Neural cell (in vitro differentiated cells): ENCODE measurements around the gene UPF3A. TPM values are rescaled to one million over a fixed set of nuclear protein-coding genes. Genes with fewer than 3 reads are reported as not detected.
A peak's percentile ranks its signal among the peaks of the same experiment; 100 is the strongest.

Experiments used
- H2AFZ ChIP-seq: fragments of 200-600, 300-800 bp; sonication (generic), shearing (Covaris generic); 2 replicates; pipeline ENCODE4 v1.6.0; 2014; ENCODE audit warnings: low read depth, mild to moderate bottlenecking, antibody characterized with exemption, low read length, moderate library complexity
- H3F3A ChIP-seq: fragments of 200-600 bp; shearing (Covaris generic); 2 replicates; pipeline ENCODE4 v1.6.1; 2016; ENCODE audit warnings: mild to moderate bottlenecking, moderate library complexity, mixed read lengths, antibody characterized with exemption, low read length; ENCODE audit not compliant: insufficient read depth, poor library complexity, severe bottlenecking
- H3K27ac ChIP-seq: fragments of 200-600, 300-800 bp; sonication (generic), shearing (Covaris generic); 2 replicates; pipeline ENCODE4 v1.5.1; 2014; ENCODE audit warnings: mild to moderate bottlenecking, low read length, moderate library complexity
- H3K27me3 ChIP-seq: fragments of 300-800, 200-600 bp; sonication (generic), shearing (Covaris generic); 2 replicates; pipeline ENCODE4 v1.6.0; 2014; ENCODE audit warnings: mild to moderate bottlenecking, low read depth, low read length, moderate library complexity; ENCODE audit not compliant: insufficient read depth
- H3K36me3 ChIP-seq: fragments of 300-800, 200-600 bp; sonication (generic), shearing (Covaris generic); 2 replicates; pipeline ENCODE4 v1.5.1; 2014; ENCODE audit warnings: mild to moderate bottlenecking, antibody characterized with exemption, low read length, moderate library complexity; ENCODE audit not compliant: insufficient read depth
- H3K4me2 ChIP-seq: fragments of 300-800, 200-600 bp; sonication (generic), shearing (Covaris generic); 2 replicates; pipeline ENCODE4 v1.6.0; 2014; ENCODE audit warnings: mild to moderate bottlenecking, low read length
- H3K4me3 ChIP-seq: fragments of 300-800, 200-600 bp; sonication (generic), shearing (Covaris generic); 2 replicates; pipeline ENCODE4 v1.5.1; 2014; ENCODE audit warnings: mild to moderate bottlenecking, low read length, moderate library complexity
- H3K79me2 ChIP-seq: fragments of 200-600 bp; shearing (Covaris generic); replicated peaks from 2 replicates; pipeline ENCODE4 v1.6.0; 2014; ENCODE audit warnings: mild to moderate bottlenecking, low read length, moderate library complexity; ENCODE audit not compliant: insufficient read depth
- H3K9ac ChIP-seq: fragments of 300-800, 200-600 bp; sonication (generic), shearing (Covaris generic); 2 replicates; pipeline ENCODE4 v1.6.1; 2016; ENCODE audit warnings: mild to moderate bottlenecking, low read length, mixed read lengths
- H3K9me2 ChIP-seq: fragments of 200-600 bp; shearing (Covaris generic); 2 replicates; pipeline ENCODE4 v1.6.1; 2016; ENCODE audit warnings: mild to moderate bottlenecking, low read length, mixed read lengths; ENCODE audit not compliant: insufficient read depth
- H3K9me3 ChIP-seq: fragments of 200-600, 300-800 bp; sonication (generic), shearing (Covaris generic); 2 replicates; pipeline ENCODE4 v1.6.1; 2016; ENCODE audit warnings: mild to moderate bottlenecking, mixed run types, low read length, moderate library complexity, mixed read lengths
- H4K20me1 ChIP-seq: fragments of 200-600 bp; shearing (Covaris generic); 2 replicates; pipeline ENCODE4 v1.6.1; 2016; ENCODE audit warnings: mild to moderate bottlenecking, mixed run types; ENCODE audit not compliant: insufficient read depth
- EP300 ChIP-seq: fragments of 450-650 bp; conservative IDR thresholded peaks from 2 replicates; pipeline ENCODE4 v1.6.1; 2014; ENCODE audit warnings: antibody characterized with exemption, mild to moderate bottlenecking, moderate library complexity; ENCODE audit not compliant: poor library complexity, severe bottlenecking
- EZH2 ChIP-seq: fragments of 200-600, 300-800 bp; shearing (Covaris generic), sonication (generic); IDR thresholded peaks from 2 replicates; pipeline ENCODE4 v1.6.1; 2014; ENCODE audit warnings: antibody characterized with exemption, low read length, borderline replicate concordance, mild to moderate bottlenecking; ENCODE audit not compliant: insufficient read depth, poor library complexity, severe bottlenecking
- MXI1 ChIP-seq: fragments of 450-650 bp; conservative IDR thresholded peaks from 2 replicates; pipeline ENCODE4 v1.6.1; 2014; ENCODE audit warnings: antibody characterized with exemption, mild to moderate bottlenecking; ENCODE audit not compliant: poor library complexity, severe bottlenecking
- POLR2AphosphoS5 ChIP-seq: IDR thresholded peaks from 2 replicates; pipeline ENCODE4 v1.6.1; 2012
- RAD21 ChIP-seq: fragments of 450-650 bp; conservative IDR thresholded peaks from 2 replicates; pipeline ENCODE4 v1.6.1; 2014; ENCODE audit warnings: antibody characterized with exemption, mild to moderate bottlenecking, moderate library complexity
- REST ChIP-seq: IDR thresholded peaks from 2 replicates; pipeline ENCODE4 v1.6.1; 2012; ENCODE audit warnings: borderline replicate concordance
- SMC3 ChIP-seq: fragments of 450-650 bp; conservative IDR thresholded peaks from 2 replicates; pipeline ENCODE4 v1.6.1; 2014; ENCODE audit warnings: antibody characterized with exemption, mild to moderate bottlenecking, moderate library complexity; ENCODE audit not compliant: poor library complexity
- TAF1 ChIP-seq: IDR thresholded peaks from 2 replicates; pipeline ENCODE4 v1.6.1; 2012; ENCODE audit warnings: low read depth
- polyA minus RNA-seq: library from RNA; depleted of rRNA, polyadenylated mRNA; stranded (reverse); fragments of >200 nt; gene quantifications from 2 replicates; pipeline ENCODE4 v1.2.3, GENCODE V29; 2014
- polyA plus RNA-seq: library from polyadenylated mRNA; depleted of rRNA; stranded (reverse); fragments of >200 nt; gene quantifications from 2 replicates; pipeline ENCODE4 v1.2.3, GENCODE V29; 2014
- TF ChIP-seq, protein P1 (sequence below): fragments of 450-650 bp; IDR thresholded peaks from 2 replicates; pipeline ENCODE4 v1.5.1; 2014; ENCODE audit warnings: antibody characterized with exemption, mild to moderate bottlenecking, moderate library complexity; ENCODE audit not compliant: poor library complexity, severe bottlenecking

UPF3A gene
- polyA plus RNA-seq (245 and 277 TPM in 2 replicates), polyA minus RNA-seq (86.2 and 91.2 TPM in 2 replicates)

- Histone ChIP-seq H3K4me2 (peak within 1 kb of the TSS; percentile 87), H3K36me3 (no peaks in the 10 kb centered on the region), H3F3A (peaks cover 10% of the 10 kb centered on the region), H3K27ac (peak within 1 kb of the TSS; percentile 97), H3K9me2 (no peaks in the 10 kb centered on the region), H3K9me3 (no peaks in the 10 kb centered on the region), H3K79me2 (peaks cover 25% of the 10 kb centered on the region), H2AFZ (peak within 1 kb of the TSS; percentile 96), H3K9ac (peak within 1 kb of the TSS; percentile 91), H3K27me3 (no peaks in the 10 kb centered on the region), H4K20me1 (no peaks in the 10 kb centered on the region), H3K4me3 (peak within 1 kb of the TSS; percentile 95)
- peak; percentile 75 for TF ChIP-seq POLR2AphosphoS5
- TF ChIP-seq TAF1 = no peak
- TF ChIP-seq MXI1 = peak; percentile 31
These were observed at the start of gene UPF3A for GRCh38 chr13:114281351-114282040. Gene UPF3A (plus strand): TSS chr13:114281601. CDS start chr13:114281640, 39 bp downstream.

DNA sequence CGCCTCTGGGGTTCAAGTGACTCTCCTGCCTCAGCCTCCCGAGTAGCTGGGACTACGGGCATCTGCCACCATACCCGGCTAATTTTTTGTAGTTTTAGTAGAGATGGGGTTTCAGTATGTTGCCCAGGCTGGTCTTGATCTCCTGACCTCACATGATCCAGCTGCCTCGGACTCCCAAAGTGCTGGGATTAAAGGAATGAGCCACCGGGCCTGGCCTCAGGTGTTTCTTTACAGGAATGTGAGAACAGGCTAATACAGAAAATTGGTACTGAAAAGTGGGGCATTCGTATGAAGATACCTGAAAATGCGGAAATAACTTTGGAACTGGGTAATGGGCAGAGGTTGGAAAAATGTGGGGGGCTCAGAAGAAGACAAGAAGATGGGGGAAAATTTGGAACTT lies 49.5 kb upstream of the UPF3A start:
- H3K9me3 ChIP-seq = no peaks in the 10 kb centered on the region
- H2AFZ ChIP-seq = no peak overlapping the region
- no peaks in the 10 kb centered on the region for H3K9me2 ChIP-seq
- no peaks in the 10 kb centered on the region for H4K20me1 ChIP-seq
- no peaks in the 10 kb centered on the region for H3F3A ChIP-seq
- H3K79me2 ChIP-seq = peaks cover 15% of the 10 kb centered on the region
- H3K4me2 ChIP-seq = no peak overlapping the region
- no peak overlapping the region for H3K9ac ChIP-seq
- no peak for TF ChIP-seq RAD21
- TF ChIP-seq EP300 = no peak
- no peak for TF ChIP-seq TAF1
- TF ChIP-seq, protein P1, sequence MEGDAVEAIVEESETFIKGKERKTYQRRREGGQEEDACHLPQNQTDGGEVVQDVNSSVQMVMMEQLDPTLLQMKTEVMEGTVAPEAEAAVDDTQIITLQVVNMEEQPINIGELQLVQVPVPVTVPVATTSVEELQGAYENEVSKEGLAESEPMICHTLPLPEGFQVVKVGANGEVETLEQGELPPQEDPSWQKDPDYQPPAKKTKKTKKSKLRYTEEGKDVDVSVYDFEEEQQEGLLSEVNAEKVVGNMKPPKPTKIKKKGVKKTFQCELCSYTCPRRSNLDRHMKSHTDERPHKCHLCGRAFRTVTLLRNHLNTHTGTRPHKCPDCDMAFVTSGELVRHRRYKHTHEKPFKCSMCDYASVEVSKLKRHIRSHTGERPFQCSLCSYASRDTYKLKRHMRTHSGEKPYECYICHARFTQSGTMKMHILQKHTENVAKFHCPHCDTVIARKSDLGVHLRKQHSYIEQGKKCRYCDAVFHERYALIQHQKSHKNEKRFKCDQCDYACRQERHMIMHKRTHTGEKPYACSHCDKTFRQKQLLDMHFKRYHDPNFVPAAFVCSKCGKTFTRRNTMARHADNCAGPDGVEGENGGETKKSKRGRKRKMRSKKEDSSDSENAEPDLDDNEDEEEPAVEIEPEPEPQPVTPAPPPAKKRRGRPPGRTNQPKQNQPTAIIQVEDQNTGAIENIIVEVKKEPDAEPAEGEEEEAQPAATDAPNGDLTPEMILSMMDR = no peak
- no peak for TF ChIP-seq SMC3
- no peak for TF ChIP-seq EZH2
- no peak for TF ChIP-seq MXI1
- no peak for TF ChIP-seq POLR2AphosphoS5
- no peak overlapping the region for H3K4me3 ChIP-seq
- no peaks in the 10 kb centered on the region for H3K27me3 ChIP-seq
- no peaks in the 10 kb centered on the region for H3K36me3 ChIP-seq
- no peak overlapping the region for H3K27ac ChIP-seq

DNA sequence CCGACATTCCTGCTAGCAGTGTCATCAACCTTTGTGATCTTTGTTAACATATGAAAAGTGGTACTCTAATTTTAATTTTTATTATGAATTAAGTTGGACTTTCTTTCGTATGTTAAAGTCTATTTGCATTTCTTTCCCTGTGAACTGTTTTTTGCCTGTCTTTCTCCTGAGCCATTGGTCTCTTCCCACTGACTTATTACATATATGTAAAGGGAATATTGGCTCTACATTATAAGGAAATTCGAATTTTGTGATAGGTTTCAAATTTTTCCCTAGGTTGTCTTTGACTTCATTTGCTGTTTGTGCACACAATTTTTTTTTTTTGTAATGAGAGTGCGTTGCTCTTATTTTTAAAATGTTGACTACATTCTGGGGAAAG lies 47.1 kb upstream of the UPF3A start:
- no peaks in the 10 kb centered on the region for H3K36me3 ChIP-seq
- no peak for TF ChIP-seq POLR2AphosphoS5
- TF ChIP-seq TAF1 = no peak
- TF ChIP-seq EZH2 = no peak
- TF ChIP-seq, protein P1 = no peak
- TF ChIP-seq RAD21 = no peak
- TF ChIP-seq REST = no peak
- no peak for TF ChIP-seq SMC3
- no peak for TF ChIP-seq MXI1
- no peak for TF ChIP-seq EP300
- H3K4me3 ChIP-seq = peak overlapping the region; percentile 91
- no peak overlapping the region for H2AFZ ChIP-seq
- peaks cover 15% of the 10 kb centered on the region for H3K79me2 ChIP-seq
- H3F3A ChIP-seq = no peaks in the 10 kb centered on the region
- peak overlapping the region; percentile 82 for H3K9ac ChIP-seq
- peak overlapping the region; percentile 23 for H3K4me2 ChIP-seq
- peak overlapping the region; percentile 35 for H3K27ac ChIP-seq
- no peaks in the 10 kb centered on the region for H3K27me3 ChIP-seq
- no peaks in the 10 kb centered on the region for H3K9me2 ChIP-seq
- no peaks in the 10 kb centered on the region for H3K9me3 ChIP-seq
- H4K20me1 ChIP-seq = no peaks in the 10 kb centered on the region
